ENCODE results near the gene KRTAP9-7.
"Not testable (repeated sequence)": the region's sequence is repeated elsewhere in the genome, so short reads cannot be mapped to it uniquely, and the experiment has no call there.

KRTAP9-7 gene

DNA sequence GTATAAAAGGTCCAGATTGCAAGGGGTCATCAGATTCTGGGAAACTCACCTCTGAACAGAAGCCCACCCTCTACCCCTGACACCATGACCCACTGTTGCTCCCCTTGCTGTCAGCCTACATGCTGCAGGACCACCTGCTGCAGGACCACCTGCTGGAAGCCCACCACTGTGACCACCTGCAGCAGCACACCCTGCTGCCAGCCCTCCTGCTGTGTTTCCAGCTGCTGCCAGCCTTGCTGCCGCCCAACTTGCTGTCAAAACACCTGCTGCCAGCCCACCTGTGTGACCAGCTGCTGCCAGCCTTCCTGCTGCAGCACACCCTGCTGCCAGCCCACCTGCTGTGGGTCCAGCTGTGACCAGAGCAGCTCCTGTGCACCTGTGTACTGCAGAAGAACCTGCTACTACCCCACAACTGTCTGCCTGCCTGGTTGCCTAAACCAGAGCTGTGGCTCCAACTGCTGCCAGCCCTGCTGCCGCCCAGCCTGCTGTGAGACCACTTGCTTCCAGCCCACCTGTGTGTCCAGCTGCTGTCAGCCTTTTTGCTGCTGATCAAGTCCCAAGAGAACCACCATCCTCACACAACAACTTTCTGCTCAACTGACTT is 25.8 kb upstream of the KRTAP9-7 start, which contains the start of gene KRTAP9-4:
KRTAP9-4 (plus strand) TSS at position 51 of the 604 bp plus-strand sequence; CDS start at position 85, 34 bp downstream.
- CTCF ChIA-PET; POLR2A ChIA-PET; DNase-seq (ENCODE audit: extremely low spot score): not testable (repeated sequence)

DNA sequence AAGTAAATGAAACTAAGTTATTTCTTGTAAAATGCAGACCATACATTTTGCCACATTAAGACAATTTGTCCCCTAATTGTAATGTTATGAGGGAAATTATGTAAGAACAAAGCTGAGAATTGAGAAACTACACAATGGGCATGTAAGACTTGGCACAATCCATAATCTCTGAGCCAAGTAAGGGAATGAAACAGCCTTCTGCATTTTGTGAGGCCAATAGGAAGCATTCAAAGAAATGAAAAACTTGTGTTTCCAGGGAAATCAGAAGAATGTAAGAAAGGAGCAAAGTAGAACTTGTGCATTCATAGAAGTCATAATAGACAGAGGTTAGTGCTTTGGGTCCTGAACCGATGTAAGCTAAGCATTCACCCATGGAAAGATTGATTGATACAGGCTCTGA is 24.2 kb upstream of the KRTAP9-7 start:
- ChIA-PET CTCF (no interaction called here), POLR2A (no interaction called here)
- TF ChIP-seq CTBP1 (IDR thresholded peaks at IDR 0.05; ENCODE audit: borderline replicate concordance) (no peak), TARDBP (IDR thresholded peaks at IDR 0.05) (no peak), FOXM1 (IDR thresholded peaks at IDR 0.05; ENCODE audit: borderline replicate concordance) (no peak), SP1 (IDR thresholded peaks at IDR 0.05) (no peak), L3MBTL2 (conservative IDR thresholded peaks at IDR 0.05) (no peak), ELF4 (IDR thresholded peaks at IDR 0.05) (no peak), HDGF (IDR thresholded peaks at IDR 0.05; ENCODE audit: borderline replicate concordance) (no peak), NFRKB (IDR thresholded peaks at IDR 0.05) (no peak), SUZ12 (IDR thresholded peaks at IDR 0.05) (no peak), FOXA1 (IDR thresholded peaks at IDR 0.05) (no peak), FOXK2 (IDR thresholded peaks at IDR 0.05) (no peak), ARNT (IDR thresholded peaks at IDR 0.05) (no peak), ZNF384 (IDR thresholded peaks at IDR 0.05) (no peak), BHLHE40 (IDR thresholded peaks at IDR 0.05; ENCODE audit: borderline replicate concordance) (no peak), LEF1 (IDR thresholded peaks at IDR 0.05; ENCODE audit: borderline replicate concordance) (no peak)
- TF ChIP-seq, protein P1, sequence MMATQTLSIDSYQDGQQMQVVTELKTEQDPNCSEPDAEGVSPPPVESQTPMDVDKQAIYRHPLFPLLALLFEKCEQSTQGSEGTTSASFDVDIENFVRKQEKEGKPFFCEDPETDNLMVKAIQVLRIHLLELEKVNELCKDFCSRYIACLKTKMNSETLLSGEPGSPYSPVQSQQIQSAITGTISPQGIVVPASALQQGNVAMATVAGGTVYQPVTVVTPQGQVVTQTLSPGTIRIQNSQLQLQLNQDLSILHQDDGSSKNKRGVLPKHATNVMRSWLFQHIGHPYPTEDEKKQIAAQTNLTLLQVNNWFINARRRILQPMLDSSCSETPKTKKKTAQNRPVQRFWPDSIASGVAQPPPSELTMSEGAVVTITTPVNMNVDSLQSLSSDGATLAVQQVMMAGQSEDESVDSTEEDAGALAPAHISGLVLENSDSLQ (IDR thresholded peaks at IDR 0.05), result no peak
- no peak for DNase-seq (ENCODE audit: extremely low spot score)

DNA sequence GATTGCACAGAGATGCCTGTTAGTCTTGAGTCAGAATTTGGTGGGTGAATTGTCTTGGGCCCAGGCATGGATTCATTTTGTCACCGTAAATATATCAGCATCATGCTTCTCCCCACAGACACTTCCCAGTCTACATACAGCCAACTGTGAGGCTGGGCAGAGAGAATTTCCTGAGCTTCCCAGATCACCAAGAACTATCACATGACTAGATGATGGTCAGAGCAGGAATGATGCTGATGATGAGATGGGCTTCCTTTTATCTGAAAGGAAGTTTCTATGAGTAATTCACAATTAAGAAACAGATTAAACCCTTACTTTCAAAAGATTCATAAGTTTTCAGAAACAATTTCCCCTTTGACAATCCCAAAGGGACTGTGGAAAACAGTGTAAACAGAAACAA is 20.6 kb upstream of the KRTAP9-7 start:
- ChIA-PET POLR2A (no interaction called here), CTCF (no interaction called here)
- no peak for TF ChIP-seq HDGF (IDR thresholded peaks at IDR 0.05; ENCODE audit: borderline replicate concordance)
- TF ChIP-seq SP1 (IDR thresholded peaks at IDR 0.05), result no peak
- no peak for TF ChIP-seq LEF1 (IDR thresholded peaks at IDR 0.05; ENCODE audit: borderline replicate concordance)
- TF ChIP-seq, protein P1 (IDR thresholded peaks at IDR 0.05), result no peak
- TF ChIP-seq FOXK2 (IDR thresholded peaks at IDR 0.05), result no peak
- no peak for TF ChIP-seq ZNF384 (IDR thresholded peaks at IDR 0.05)
- no peak for TF ChIP-seq ELF4 (IDR thresholded peaks at IDR 0.05)
- TF ChIP-seq SUZ12 (IDR thresholded peaks at IDR 0.05), result no peak
- no peak for TF ChIP-seq FOXM1 (IDR thresholded peaks at IDR 0.05; ENCODE audit: borderline replicate concordance)
- TF ChIP-seq FOXA1 (IDR thresholded peaks at IDR 0.05), result no peak
- TF ChIP-seq TARDBP (IDR thresholded peaks at IDR 0.05), result no peak
- TF ChIP-seq CTBP1 (IDR thresholded peaks at IDR 0.05; ENCODE audit: borderline replicate concordance), result no peak
- no peak for TF ChIP-seq NFRKB (IDR thresholded peaks at IDR 0.05)
- TF ChIP-seq BHLHE40 (IDR thresholded peaks at IDR 0.05; ENCODE audit: borderline replicate concordance), result no peak
- no peak for TF ChIP-seq L3MBTL2 (conservative IDR thresholded peaks at IDR 0.05)
- no peak for DNase-seq (ENCODE audit: extremely low spot score)

DNA sequence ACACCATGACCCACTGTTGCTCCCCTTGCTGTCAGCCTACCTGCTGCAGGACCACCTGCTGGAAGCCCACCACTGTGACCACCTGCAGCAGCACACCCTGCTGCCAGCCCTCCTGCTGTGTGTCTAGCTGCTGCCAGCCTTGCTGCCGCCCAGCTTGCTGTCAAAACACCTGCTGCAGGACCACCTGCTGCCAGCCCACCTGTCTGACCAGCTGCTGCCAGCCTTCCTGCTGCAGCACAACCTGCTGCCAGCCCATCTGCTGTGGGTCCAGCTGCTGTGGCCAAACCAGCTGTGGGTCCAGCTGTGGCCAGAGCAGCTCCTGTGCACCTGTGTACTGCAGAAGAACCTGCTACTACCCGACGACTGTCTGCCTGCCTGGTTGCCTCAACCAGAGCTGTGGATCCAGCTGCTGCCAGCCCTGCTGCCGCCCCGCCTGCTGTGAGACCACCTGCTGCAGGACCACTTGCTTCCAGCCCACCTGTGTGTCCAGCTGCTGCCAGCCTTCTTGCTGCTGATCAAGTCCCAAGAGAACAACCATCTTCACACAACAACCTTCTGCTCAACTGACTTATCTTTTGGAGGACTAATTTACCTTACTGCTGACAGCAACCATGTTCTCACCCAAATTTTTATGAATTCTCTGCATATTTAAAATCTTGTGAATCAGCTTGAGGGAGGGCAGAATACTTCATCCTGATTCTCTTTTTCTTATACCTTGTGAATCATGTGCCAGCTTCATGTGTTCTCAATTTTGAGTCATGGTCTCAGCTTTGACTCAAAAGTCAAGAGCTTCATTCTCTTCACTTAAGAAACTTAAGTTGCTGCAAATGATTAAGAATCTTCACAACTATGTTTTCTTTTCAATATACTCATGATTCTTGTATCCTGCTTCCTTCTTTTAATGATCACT is 19.9 kb upstream of the KRTAP9-7 start, which contains the start of gene KRTAP9-9:
KRTAP9-9 (plus strand) TSS at position 4 of the 910 bp plus-strand sequence.
- CTCF ChIA-PET; POLR2A ChIA-PET; DNase-seq (ENCODE audit: extremely low spot score): not testable (repeated sequence)

DNA sequence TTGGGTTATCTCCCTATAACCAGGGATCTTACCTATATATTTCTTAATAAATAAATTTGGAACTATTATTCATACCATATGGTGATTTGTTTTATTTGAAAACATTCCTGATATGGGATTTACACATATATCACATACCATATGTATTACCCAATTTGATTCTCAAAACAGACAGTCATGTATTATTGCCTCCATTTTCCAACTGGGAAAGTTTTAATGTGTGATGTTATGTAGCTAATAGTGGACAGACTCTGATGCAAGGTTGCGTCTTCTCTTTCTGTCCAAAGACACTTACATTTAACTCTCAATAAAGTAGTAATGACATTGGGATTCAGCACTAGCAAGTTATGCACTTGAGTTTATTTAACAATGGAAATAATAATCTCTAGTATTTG is 19.2 kb upstream of the KRTAP9-7 start:
- TF ChIP-seq L3MBTL2 (conservative IDR thresholded peaks at IDR 0.05), result no peak
- TF ChIP-seq LEF1 (IDR thresholded peaks at IDR 0.05; ENCODE audit: borderline replicate concordance), result no peak
- no peak for TF ChIP-seq NFRKB (IDR thresholded peaks at IDR 0.05)
- no peak for TF ChIP-seq FOXM1 (IDR thresholded peaks at IDR 0.05; ENCODE audit: borderline replicate concordance)
- TF ChIP-seq FOXA1 (IDR thresholded peaks at IDR 0.05), result no peak
- no peak for TF ChIP-seq CTBP1 (IDR thresholded peaks at IDR 0.05; ENCODE audit: borderline replicate concordance)
- TF ChIP-seq ELF4 (IDR thresholded peaks at IDR 0.05), result no peak
- no peak for TF ChIP-seq BHLHE40 (IDR thresholded peaks at IDR 0.05; ENCODE audit: borderline replicate concordance)
- no peak for TF ChIP-seq FOXK2 (IDR thresholded peaks at IDR 0.05)
- no peak for TF ChIP-seq SUZ12 (IDR thresholded peaks at IDR 0.05)
- TF ChIP-seq, protein P1 (IDR thresholded peaks at IDR 0.05), result no peak
- POLR2A ChIA-PET, result no interaction called here
- CTCF ChIA-PET, result no interaction called here
- no peak for DNase-seq (ENCODE audit: extremely low spot score)

DNA sequence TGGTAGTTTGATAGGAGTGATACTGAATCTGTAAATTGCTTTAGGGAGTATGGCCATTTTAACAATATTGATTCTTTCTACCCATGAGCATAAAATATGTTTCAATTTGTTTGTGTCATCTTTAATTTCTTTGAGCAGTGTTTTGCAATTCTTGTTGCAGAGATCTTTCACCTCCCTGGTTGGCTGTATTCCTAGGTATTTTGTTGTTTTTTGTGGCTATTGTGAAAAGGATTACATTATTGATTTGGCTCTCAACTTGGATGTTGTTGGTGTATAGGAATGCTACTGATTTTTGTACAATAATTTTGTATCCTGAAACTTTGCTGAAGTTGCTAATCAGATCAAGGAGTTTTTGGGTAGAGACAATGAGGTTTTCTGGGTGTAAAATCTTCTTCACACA is 17.1 kb upstream of the KRTAP9-7 start:
- no peak for DNase-seq (ENCODE audit: extremely low spot score)
- CTCF ChIA-PET, result no interaction called here
- TF ChIP-seq CTBP1 (IDR thresholded peaks at IDR 0.05; ENCODE audit: borderline replicate concordance) (no peak), HDGF (IDR thresholded peaks at IDR 0.05; ENCODE audit: borderline replicate concordance) (no peak), ELF4 (IDR thresholded peaks at IDR 0.05) (no peak), LEF1 (IDR thresholded peaks at IDR 0.05; ENCODE audit: borderline replicate concordance) (no peak), L3MBTL2 (conservative IDR thresholded peaks at IDR 0.05) (no peak), SP1 (IDR thresholded peaks at IDR 0.05) (no peak), ZNF384 (IDR thresholded peaks at IDR 0.05) (no peak), FOXK2 (IDR thresholded peaks at IDR 0.05) (no peak), FOXA1 (IDR thresholded peaks at IDR 0.05) (no peak), SUZ12 (IDR thresholded peaks at IDR 0.05) (no peak), TARDBP (IDR thresholded peaks at IDR 0.05) (no peak), BHLHE40 (IDR thresholded peaks at IDR 0.05; ENCODE audit: borderline replicate concordance) (no peak), FOXM1 (IDR thresholded peaks at IDR 0.05; ENCODE audit: borderline replicate concordance) (no peak), ARNT (IDR thresholded peaks at IDR 0.05) (no peak), NFRKB (IDR thresholded peaks at IDR 0.05) (no peak)
- TF ChIP-seq, protein P1 (IDR thresholded peaks at IDR 0.05), result no peak
- POLR2A ChIA-PET, result no interaction called here
